COLO668 (cell line): ENCODE data around the gene CLK3.
A peak's percentile ranks its signal among the peaks of the same experiment; 100 is the strongest.

Experiments
- DNase-seq: peaks from one replicate; lab custom pipeline; 2025; ENCODE audit not compliant: unreplicated experiment; lab: John Stamatoyannopoulos, UW

Gene CLK3

DNA sequence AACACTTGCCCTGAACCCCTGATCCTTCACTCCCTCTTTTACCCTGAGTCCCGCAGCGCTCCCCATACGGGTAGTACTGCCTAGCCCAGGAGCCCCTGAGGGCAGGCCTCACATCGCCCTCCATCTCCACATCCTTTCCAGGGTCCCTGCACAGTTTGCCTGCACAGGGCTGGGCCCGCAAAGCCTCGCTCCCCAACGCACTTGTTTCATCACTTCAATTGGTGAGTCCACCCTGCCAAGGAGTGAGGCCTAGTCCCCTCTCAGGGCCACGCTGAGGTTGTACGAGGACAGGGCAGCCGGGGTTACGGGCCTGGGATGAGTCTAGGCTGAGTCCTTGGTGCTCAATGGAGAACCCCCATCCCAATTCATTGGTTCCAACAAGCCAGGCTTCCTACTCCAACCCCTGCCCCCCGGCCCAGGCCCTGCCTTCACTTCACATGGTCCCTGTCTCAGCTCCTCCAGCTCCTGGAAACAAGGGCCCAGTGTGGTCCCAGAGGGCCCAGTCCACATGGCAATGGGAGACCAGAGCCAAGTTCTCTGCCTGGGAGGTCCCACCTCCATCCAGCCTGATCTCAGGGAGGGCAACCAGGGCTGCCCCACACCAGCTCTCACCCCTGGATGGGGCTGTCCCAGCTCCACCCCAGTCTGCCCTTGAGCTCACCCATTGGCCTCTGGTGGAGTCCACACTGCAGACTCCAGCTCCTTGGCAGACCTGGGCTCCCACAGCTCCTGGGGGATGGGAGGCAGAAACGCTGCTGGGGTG lies 12.4 kb upstream of the CLK3 start:
- no peak for DNase-seq

DNA sequence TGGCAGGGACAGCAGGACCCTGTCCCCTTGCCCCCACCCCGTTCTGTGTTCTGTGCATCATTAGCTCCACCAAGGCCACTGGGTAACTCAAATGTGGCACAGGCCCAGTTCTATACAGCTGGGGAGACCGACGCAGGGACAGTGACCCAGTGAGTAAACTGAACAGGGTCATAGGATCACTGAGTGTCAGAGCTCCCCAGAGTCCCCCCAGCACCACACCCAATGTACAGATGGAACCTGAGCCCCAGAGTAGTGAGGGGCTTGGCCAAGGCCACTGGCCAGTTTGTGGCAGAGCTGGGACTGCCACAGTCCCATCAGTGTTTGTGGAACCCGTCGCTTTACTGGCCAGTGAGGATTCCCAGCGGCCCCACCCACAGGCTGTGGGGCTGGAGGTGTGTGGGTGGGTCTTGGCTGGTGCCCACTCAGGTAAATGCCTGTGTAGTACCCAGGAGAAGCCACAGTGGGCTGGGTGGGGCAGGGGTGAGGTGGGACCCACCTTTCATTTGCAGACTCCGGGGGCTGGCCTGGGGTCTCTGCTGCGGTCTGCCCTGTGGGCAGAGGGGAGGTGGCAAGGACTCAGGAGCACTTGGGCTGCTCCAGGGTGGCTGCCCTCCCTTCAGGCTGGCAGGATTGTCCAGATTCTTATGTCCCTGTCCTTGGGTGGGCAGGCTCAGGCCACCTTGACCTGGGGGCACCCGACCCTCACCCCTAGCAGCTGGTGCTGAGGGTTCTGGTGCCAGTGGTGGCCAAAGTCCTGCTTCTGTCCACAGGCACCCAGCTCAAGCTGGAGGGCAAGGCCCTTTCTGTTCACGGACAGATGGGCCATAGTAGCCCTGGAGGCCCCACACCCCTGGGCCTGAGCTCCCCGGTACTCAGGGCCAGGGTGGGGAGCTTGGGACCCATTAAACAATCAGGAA lies 11.6 kb upstream of the CLK3 start:
- no peak for DNase-seq

DNA sequence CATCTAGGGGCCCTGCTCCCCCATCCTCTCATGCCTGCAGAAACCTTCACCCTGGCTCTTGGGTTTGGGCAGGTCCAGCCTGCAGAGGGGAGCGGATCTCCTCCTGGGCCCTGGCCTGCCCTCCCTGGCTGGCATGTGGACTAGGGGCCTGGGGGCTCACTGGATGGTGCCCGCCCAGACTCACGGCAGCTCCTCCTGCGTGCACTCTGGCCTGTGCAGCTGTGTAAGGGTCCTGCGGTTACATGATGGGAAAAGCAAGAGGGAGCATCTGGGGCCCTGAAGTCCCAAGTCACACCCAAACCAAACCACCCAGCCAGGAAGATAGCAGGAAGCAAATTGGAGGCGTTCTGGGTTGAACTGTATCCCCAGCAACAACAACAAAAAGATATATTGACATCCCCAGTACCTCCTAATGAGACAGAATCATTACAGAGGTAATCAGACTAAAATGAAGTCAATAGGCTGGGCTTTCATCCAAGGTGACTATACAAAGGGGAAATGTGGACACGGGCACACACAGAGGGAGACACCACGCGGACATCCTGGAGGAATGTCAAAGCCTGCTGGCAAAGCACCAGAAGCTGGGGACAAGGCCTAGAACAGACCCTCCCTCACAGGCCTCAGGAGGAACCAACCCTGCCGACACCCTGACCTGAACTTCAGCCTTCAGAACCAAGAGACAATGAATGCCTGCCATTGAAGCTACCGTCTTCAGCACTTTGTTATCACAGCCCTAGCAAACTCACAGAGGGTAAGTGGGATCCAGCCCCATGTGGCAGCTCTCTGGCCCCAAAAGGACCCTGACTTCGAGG lies 10.4 kb upstream of the CLK3 start:
- DNase-seq = no peak

DNA sequence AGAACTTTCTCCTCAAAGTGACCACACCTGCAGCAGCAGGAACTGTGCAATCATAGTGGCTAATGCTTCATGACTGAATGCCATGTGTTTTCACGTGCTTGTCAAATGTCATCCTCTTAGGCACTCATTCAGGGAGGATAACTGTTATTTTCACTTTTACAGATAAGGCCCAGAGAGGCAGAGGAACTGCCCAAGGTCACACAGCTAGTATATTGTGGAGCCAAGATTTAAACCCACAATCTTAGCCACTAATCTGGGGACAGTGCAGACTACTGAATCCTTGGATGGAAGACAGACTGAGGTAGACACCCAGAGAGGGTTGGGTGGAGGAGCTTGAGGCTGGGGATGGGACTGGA lies 9.9 kb upstream of the CLK3 start:
- no peak for DNase-seq

DNA sequence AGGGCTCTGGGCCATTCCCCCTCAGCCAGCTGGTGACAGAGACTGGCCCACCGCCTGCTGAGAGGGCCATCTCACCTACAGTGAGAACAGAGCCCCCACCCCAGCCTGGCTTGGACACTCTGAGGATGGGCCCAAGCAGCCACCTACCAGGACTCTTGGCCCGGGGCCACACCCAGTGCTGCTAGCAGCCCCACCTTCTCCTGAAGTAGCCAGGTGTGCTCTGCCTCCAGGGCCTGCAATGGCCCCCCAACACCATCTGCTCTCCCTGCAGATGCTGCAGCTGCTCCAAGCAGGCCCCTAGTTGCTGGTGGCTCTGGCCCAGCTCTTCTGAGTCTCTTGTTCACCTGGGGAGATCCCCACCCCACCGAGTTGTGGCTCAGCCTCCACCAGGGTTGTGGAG lies 6.8 kb upstream of the CLK3 start:
- DNase-seq = peak; percentile 48

DNA sequence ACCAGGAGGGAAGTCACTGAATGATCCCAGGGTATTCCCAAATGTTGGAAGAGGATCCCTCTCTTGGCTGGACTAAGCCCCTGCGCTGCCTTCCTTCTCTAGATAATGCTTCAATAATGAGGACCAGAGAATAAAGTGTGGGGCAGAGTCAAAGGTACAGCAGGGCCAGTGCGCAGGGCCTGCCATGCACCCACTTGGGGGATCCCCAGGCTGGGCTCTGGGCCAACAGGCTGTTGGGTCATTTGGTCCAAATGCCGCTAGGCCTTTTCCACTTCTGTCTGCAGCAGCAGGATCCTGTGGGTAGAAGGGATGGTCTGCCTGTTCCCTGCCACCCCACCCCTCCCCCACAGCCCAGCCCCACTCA lies 5.7 kb upstream of the CLK3 start:
- DNase-seq = peak; percentile 16

DNA sequence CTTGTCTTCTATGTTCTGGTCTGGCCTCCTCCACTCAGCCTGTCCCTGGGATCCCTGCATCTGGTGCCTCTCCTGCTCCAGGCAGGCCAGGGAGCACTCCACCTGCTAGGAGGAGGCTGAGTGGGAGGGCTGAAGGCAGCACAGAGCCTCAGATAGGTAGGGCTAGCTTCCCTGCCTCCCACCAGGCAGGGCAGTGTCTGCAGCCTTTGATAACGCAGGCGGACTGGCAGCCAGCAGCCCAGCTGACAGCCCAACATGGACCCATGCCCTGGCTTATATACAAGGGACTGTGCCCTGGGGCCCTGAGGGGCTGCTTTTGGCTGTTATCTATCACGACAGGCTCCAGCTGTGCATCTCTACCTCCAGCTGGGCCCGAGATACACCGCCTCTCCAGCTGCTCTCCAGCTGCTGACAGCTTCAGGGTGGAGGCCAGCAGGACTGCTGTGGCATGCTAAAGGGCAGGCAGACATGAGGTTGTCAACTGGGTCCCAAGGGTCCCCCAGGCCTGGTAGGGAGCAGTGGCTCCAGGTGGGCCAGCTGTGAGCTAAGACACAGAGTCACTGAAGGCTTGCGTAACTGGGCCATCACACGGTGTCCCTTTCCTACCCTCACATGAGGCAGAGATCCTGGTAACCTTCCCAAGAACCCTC lies 5.2 kb upstream of the CLK3 start:
- DNase-seq = peak; percentile 7

DNA sequence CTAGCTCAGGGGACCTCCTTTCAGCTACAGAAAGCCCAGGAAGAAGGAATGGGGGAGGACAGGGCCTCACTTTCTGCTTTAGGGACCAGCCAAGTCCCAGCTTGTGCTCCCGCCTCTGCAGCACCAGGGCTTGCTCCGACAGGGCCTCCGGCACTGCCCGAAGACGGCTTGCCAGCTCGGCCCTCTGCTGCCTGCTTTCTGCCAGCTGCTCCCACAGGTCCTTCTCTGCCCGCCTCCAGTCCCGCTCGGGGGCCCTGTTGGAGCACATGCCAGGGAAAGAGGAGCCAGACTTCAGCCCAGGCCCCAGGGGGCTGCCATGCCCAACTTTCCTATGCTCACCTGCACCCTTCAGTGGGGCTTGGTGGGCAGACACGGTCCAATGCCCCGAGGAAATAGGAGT lies 4.3 kb upstream of the CLK3 start:
- DNase-seq = no peak

DNA sequence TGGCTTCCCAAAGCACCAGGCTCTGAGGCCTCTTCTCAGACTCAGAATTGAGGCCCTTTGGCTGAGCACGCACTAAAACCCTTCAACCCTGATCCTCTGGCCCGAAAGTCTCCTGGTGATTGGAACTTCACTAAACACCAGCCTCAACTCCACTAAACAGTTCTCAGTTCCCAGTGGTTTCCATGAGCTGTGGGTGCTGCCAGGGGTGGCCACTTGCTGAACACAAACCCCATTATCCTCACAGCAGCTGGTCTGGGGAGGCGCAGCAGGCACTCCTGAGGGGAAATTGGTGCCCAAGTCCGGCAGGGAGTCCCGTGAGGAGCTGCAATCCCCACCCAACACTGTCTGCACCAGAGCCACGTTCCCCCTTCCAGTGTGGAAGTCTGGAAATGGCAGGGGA lies 3.8 kb upstream of the CLK3 start:
- no peak for DNase-seq

DNA sequence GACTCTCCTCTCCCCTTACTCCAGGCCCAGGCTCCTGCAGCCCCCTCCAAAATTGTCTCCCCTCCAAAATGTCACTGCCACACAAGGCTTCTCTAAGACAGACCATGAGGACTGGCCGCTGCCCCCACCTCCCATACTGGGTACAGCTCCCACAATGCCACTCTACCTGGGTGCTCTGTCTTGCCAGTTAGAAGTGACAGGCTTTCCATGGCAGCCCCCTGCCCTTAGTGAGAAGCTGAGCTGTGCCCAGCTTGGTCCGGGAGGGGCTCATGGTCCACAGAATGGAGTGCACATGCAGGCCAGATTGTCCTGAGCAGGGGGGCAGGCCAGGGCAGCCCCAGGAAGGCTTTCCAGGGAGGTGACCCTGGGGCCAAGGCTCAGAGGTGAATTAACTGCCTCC lies 3.0 kb upstream of the CLK3 start:
- no peak for DNase-seq

DNA sequence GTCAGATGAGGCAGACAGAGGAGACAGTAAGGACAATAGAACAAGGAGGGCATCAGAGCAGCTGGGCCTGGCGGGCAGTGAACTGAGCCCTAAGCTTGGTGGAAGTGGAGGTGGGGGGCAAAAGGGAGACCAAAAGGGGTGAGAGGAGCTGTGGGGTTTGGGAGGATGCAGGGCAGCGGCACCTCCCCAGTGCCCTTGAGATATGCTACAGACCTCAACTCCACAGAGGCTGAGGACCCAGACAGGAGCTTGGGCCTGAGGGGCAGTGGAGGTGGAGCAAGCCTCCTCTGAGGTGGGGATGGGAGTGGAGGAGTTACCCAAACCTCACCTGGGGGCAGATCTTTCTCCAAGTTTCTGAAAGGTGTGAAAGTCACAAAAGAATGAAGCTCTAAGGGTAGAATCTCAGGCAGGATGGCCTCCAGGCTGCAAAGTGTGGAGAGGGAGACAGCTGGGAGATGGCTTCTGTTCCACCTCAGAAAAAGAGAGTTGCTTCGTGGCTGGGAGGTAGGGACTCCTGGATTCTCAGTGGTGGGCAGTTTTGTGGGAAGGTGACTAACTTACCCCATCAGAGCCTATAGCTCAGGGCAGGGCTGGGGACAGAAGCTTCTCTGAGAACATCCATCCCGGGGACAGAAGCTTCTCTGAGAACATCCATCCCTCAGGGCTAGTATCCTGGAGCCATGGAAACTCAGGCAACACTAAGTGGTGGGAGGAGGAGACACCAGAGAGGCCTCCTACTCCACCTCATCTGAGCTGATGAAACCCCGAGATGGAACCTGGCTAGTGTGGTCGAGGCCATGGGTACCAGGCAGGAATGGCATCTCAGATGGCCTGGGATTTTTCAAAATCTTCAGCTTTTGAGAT lies 2.3 kb upstream of the CLK3 start:
- peak; percentile 6 for DNase-seq

DNA sequence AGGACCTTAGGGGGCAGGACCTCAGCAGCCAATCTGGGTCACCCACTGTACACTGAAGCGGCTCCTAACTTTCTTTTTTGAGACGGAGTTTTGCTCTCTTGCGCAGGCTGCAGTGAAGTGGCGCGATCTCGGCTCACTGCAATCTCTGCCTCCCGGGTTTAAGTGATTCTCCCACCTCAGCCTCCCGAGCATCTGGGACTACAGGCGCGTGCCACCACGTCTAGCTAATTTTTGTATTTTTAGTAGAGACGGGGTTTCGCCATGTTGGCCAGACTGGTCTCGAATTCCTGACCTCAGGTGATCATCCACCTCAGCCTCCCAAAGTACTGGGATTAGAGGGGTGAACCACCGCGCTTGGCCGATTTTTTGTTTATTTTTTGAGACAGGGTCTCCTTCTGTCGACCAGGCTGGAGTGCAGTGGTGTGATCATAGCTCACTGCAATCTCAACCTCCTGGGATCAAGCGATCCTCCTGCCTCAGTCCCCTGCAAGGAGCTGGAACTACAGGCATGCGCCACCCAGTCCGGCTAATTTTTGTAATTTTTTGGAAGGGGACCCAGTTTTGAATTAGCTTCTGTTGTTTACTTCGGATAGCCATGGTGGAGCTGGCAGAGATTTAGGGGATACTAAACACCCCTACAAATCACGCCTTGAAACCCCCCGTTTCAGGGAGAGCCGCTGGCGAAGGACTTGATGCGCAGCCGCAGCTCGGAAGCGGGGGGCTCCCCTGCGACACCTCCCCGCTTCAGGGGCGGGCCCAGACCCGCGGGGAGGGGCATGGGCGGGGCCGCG lies 1.5 kb upstream of the CLK3 start:
- DNase-seq = no peak

DNA sequence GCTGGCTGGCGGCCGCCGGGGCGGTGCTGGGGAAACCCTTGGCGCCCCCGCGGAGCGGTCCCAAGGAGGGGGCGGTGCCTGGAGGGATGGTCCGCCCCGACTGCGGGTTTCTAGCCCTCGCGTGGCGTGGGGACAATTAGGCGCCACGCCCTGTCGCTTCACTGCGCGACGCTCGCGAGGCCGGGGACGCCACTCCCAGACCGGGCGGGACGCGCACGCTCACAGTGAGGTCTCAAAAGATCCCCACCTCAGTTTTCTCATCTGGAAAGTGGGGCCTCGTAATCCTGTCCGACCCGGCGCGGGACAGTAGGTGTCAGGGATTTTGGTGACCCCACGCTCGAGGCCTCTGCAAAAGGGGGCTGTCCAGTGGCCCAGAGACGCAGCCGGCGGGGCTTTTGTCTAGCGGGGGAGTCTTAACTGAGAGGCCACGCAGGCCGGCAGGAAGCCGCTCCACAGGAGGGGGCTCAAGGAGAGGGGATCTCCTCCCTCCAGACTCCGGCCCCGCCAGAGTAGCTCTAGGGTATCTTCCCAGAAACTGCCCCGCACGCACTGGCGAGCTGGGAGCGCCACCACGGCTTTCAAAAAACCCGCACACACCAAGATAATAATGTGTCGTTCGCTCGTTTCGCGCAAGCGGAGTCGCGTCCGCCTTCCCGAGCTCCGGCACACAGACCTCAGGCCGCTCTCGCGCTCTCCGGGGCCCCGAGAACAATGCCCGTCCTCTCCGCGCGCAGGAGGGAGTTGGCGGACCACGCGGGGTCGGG lies 710 bp upstream of the CLK3 start:
- DNase-seq = peak; percentile 76

DNA sequence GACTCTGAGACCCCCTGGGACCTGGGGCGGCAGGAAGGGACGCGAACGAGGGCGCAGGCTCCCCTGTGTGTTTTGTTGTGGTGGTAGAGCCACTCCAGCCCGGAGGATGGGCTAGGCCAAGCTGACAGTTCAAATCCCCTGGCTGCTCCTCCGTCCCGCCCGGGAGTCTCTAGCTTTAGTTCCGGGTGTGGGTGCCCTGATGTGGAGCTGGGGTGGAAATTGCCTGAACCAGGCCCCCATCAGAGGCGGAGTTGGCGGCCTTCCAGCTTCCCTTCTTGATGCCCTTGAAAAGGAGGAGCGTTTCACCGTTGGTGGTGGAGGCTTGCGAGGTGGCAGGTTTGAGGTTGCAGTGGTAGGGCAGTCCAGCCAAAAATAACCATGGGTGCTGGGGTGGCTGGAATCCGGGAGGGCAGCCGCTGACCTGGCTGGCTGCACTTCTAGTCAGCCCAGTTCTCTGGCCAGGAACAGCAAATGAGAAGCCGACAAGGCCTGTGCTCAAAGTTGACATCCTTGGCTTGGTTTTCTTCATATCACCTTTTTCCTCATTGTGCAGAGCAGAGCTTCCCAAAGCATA lies 817 bp downstream of the CLK3 start:
- peak; percentile 73 for DNase-seq

DNA sequence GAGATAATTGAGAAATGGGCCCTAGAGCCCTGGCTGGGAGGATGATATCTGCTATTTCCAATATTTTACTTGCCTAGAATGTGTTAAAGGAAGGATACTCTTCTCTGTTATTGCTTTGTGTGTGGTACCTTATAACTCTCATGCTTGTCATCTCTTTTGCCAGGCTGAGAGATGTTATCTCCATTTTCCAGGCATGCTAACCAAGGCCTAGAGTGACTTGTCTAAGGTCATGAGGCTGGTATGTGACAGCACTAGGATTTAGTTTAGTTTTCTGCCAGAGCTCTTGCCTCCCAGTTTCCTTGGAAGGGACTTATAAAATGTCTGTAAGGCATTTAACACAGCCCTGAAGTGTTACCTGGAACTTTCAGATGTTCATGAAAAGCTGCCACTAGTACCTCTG lies 1.4 kb downstream of the CLK3 start:
- no peak for DNase-seq

DNA sequence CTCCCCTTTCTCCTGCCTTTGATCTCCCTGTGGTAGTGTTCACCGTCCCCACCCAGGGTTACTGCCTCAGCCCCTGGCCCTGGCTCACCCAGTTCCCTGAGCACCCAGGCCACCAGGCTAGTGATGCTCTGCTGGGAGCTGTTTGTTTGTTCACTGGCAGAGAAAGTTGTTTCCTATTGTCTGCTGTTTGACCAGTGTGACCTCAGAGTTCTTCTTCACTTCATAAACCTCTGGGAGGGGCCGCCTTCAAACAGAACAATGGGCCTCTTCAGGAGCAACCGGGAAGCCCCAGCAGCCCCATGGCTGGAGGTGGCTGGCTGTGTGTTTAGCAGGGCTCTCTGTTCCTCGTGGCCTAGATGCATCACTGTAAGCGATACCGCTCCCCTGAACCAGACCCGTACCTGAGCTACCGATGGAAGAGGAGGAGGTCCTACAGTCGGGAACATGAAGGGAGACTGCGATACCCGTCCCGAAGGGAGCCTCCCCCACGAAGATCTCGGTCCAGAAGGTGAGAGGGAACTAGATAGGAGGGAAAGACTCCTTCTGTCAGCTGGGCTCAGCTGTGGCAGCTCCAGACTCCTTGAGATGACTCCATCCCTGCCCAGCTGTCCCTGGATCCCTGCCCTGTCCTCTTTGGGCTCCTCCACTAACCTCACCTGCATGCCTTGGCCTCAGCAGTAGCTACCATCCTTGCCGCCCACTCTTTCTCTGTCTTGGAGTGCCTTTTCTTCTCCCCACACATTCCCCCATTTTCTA lies 3.4 kb downstream of the CLK3 start:
- peak; percentile 40 for DNase-seq

DNA sequence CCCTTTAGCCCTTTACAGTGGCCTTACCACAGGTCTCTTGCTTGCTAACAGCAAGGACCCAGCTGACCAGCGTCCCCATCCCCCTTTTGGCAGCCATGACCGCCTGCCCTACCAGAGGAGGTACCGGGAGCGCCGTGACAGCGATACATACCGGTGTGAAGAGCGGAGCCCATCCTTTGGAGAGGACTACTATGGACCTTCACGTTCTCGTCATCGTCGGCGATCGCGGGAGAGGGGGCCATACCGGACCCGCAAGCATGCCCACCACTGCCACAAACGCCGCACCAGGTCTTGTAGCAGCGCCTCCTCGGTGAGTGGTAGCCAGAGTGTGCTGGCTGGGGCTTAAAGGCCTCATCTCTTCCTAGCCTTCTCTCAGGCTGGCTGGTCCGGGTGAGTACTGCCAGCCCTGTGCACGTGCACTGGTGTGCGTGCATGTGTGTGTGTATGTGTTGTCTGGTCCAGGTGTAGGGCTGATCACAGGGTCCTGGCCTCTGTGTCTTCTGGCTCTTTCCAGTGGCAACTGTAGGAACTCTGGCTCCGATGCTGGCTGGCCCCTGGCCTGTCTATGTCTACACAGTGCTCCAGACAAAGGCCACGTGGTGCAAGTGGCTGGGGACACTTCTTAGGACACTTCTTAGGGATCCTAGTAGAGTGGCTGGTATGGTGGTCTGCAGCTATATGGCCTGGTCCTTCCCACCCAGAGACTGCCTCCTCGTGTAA lies 4.4 kb downstream of the CLK3 start:
- no peak for DNase-seq
